ENCODE data around the gene LEFTY1. TPM values are rescaled to one million over a fixed set of nuclear protein-coding genes. Genes with fewer than 3 reads are reported as not detected.

Gene LEFTY1
- total and polyA plus RNA-seq, 2 of the 13 experiments (the other 11 are each of a cell fraction or from before 2014, with no cell fraction given): 0.29 to 0.79 TPM

DNA sequence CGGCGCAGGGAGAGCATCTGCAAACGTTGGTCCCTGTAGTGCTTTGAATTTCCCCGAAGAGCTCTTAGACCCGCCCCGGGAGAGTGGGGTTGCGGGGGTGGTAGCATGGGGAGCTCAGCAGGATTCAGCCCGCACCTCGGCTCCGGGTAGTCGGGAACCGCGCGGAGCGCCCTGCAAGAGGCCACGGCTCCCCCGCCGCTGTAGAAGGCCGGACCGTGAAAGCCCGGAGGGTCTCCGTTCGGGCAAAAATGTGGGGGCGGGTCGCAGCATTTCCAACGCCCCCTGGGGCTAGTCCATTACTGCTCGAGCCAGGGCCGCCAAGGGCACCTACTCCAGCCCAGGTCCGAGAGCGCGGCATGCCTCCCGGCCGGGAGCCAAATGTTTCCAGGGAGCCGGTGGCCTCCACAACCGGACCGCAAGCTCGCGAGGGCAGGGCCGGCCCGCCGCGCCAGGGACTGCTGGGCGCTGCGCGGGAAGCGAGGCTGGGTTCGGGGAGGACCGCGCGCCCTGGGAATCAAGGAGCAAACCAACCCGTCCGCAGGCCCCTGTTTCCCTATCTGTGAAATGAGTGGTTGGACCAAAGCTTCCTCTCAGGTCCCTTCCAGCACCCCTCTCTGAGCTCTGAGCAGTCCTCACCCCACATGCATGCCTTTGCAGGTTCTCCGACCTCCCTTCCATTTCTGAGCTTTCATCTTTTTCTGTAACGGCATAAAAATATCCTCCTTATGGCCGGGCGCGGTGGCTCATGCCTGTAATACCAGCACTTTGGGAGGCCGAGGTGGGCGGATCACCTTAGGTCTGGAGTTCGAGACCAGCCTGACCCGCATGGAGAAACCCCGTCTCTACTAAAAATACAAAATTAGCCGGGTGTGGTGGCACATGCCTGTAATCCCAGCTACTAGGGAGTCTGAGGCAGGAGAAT lies 6.0 kb downstream of the LEFTY1 start (continued):
- TF ChIP-seq MEIS2 (CRISPR knock-in tag; IDR thresholded peaks at IDR 0.05) (no peak), ZZZ3 (CRISPR knock-in tag; IDR thresholded peaks at IDR 0.05; ENCODE audit: borderline replicate concordance) (no peak), FOSL2 (CRISPR knock-in tag; IDR thresholded peaks at IDR 0.05) (no peak), ZNF772 (CRISPR knock-in tag; IDR thresholded peaks at IDR 0.05) (peak; percentile 27; the same call in 1 of the 2 replicates), TBX2 (CRISPR knock-in tag; IDR thresholded peaks at IDR 0.05; ENCODE audit: borderline replicate concordance) (peak; percentile 24; the same call in 1 of the 2 replicates), ETV5 (CRISPR knock-in tag; IDR thresholded peaks at IDR 0.05; ENCODE audit: borderline replicate concordance) (0 out of 2 replicates have a peak, but pooled peaks have one; percentile 13), REL (CRISPR knock-in tag; conservative IDR thresholded peaks at IDR 0.05) (no peak), CHD4 (IDR thresholded peaks at IDR 0.05; ENCODE audit: borderline replicate concordance, low read length) (no peak), TAF1 (CRISPR knock-in tag; IDR thresholded peaks at IDR 0.05) (peak; percentile 29; the same call in 1 of the 2 replicates), ZFP41 (CRISPR knock-in tag; IDR thresholded peaks at IDR 0.05; ENCODE audit: borderline replicate concordance) (no peak), JUND (CRISPR knock-in tag; IDR thresholded peaks at IDR 0.05) (no peak), CHD2 (IDR thresholded peaks at IDR 0.05; ENCODE audit: low read depth, low read length) (0 out of 2 replicates have a peak, but pooled peaks have one; percentile 41), SALL1 (CRISPR knock-in tag; IDR thresholded peaks at IDR 0.05) (0 out of 2 replicates have a peak, but pooled peaks have one; percentile 3), SIN3B (IDR thresholded peaks at IDR 0.05; ENCODE audit: low read length) (no peak), RARG (CRISPR knock-in tag; IDR thresholded peaks at IDR 0.05; ENCODE audit: low read depth) (no peak), ZNF350 (CRISPR knock-in tag; IDR thresholded peaks at IDR 0.05; ENCODE audit: borderline replicate concordance, low read depth) (0 out of 2 replicates have a peak, but pooled peaks have one; percentile 43), NKX3-1 (CRISPR knock-in tag; IDR thresholded peaks at IDR 0.05) (0 out of 2 replicates have a peak, but pooled peaks have one; percentile 25), ZNF124 (CRISPR knock-in tag; IDR thresholded peaks at IDR 0.05) (no peak), FLYWCH1 (CRISPR knock-in tag; IDR thresholded peaks at IDR 0.05) (no peak)
- TF ChIP-seq, protein P1, sequence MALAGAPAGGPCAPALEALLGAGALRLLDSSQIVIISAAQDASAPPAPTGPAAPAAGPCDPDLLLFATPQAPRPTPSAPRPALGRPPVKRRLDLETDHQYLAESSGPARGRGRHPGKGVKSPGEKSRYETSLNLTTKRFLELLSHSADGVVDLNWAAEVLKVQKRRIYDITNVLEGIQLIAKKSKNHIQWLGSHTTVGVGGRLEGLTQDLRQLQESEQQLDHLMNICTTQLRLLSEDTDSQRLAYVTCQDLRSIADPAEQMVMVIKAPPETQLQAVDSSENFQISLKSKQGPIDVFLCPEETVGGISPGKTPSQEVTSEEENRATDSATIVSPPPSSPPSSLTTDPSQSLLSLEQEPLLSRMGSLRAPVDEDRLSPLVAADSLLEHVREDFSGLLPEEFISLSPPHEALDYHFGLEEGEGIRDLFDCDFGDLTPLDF (CRISPR knock-in tag; IDR thresholded peaks at IDR 0.05): 0 out of 2 replicates have a peak, but pooled peaks have one; percentile 10
- TF ChIP-seq, protein P2, sequence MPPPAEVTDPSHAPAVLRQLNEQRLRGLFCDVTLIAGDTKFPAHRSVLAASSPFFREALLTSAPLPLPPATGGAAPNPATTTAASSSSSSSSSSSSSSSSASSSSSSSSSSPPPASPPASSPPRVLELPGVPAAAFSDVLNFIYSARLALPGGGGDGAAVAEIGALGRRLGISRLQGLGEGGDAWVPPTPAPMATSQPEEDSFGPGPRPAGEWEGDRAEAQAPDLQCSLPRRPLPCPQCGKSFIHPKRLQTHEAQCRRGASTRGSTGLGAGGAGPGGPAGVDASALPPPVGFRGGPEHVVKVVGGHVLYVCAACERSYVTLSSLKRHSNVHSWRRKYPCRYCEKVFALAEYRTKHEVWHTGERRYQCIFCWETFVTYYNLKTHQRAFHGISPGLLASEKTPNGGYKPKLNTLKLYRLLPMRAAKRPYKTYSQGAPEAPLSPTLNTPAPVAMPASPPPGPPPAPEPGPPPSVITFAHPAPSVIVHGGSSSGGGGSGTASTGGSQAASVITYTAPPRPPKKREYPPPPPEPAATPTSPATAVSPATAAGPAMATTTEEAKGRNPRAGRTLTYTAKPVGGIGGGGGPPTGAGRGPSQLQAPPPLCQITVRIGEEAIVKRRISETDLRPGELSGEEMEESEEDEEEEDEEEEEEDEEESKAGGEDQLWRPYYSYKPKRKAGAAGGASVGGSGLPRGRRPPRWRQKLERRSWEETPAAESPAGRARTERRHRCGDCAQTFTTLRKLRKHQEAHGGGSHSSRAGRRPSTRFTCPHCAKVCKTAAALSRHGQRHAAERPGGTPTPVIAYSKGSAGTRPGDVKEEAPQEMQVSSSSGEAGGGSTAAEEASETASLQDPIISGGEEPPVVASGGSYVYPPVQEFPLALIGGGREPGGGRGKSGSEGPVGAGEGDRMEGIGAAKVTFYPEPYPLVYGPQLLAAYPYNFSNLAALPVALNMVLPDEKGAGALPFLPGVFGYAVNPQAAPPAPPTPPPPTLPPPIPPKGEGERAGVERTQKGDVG (CRISPR knock-in tag; IDR thresholded peaks at IDR 0.05; ENCODE audit: borderline replicate concordance): no peak
- TF ChIP-seq, protein P3, sequence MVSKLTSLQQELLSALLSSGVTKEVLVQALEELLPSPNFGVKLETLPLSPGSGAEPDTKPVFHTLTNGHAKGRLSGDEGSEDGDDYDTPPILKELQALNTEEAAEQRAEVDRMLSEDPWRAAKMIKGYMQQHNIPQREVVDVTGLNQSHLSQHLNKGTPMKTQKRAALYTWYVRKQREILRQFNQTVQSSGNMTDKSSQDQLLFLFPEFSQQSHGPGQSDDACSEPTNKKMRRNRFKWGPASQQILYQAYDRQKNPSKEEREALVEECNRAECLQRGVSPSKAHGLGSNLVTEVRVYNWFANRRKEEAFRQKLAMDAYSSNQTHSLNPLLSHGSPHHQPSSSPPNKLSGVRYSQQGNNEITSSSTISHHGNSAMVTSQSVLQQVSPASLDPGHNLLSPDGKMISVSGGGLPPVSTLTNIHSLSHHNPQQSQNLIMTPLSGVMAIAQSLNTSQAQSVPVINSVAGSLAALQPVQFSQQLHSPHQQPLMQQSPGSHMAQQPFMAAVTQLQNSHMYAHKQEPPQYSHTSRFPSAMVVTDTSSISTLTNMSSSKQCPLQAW (CRISPR knock-in tag; IDR thresholded peaks at IDR 0.05): peak; percentile 6; the same call in 1 of the 2 replicates
